ENCODE data around the gene WDR20. TPM values are rescaled to one million over a fixed set of nuclear protein-coding genes. Genes with fewer than 3 reads are reported as not detected.

Gene WDR20
- total RNA-seq, 1 experiment from 2014 or later, result 25.6 TPM

GRCh38 chr14:102202944-102203343 lies 63.2 kb downstream of the WDR20 start (continued):
- TF ChIP-seq FOXP4 (CRISPR knock-in tag; IDR thresholded peaks at IDR 0.05), result no peak

- ATAC-seq, result no peak
- ChIA-PET POLR2A (no interaction called here), CTCF (interaction anchor here (1.0 kb wide), 1 partner anchor 157 kb away, joined by 4 read pairs; no protein-coding TSS in a partner anchor)
- H3K27ac Mint-ChIP-seq, result no peak overlapping the region
- H3K4me1 Mint-ChIP-seq, result peaks cover 3% of the 10 kb centered on the region; the same call in 1 of the 2 replicates
- no peak overlapping the region for H3K4me3 Mint-ChIP-seq
- H3K27me3 Mint-ChIP-seq (ENCODE audit: low read depth), result no peaks in the 10 kb centered on the region
- peaks cover 5% of the 10 kb centered on the region; the same call in 1 of the 2 replicates for H3K36me3 Mint-ChIP-seq
- TF ChIP-seq STAT6 (CRISPR knock-in tag; conservative IDR thresholded peaks at IDR 0.05; ENCODE audit: low read depth) (no peak), ETV6 (CRISPR knock-in tag; IDR thresholded peaks at IDR 0.05) (no peak), ELF4 (CRISPR knock-in tag; IDR thresholded peaks at IDR 0.05; ENCODE audit: low read depth) (no peak), ZNF671 (CRISPR knock-in tag; IDR thresholded peaks at IDR 0.05) (no peak), ZNF423 (CRISPR knock-in tag; IDR thresholded peaks at IDR 0.05) (no peak), ESRRA (CRISPR knock-in tag; IDR thresholded peaks at IDR 0.05; ENCODE audit: borderline replicate concordance) (no peak), SMAD4 (CRISPR knock-in tag; IDR thresholded peaks at IDR 0.05) (no peak), FOXP1 (CRISPR knock-in tag; IDR thresholded peaks at IDR 0.05; ENCODE audit: borderline replicate concordance) (no peak), TP53 (CRISPR knock-in tag; IDR thresholded peaks at IDR 0.05) (no peak), ZNF219 (CRISPR knock-in tag; IDR thresholded peaks at IDR 0.05; ENCODE audit: borderline replicate concordance) (no peak), ZBTB21 (CRISPR knock-in tag; IDR thresholded peaks at IDR 0.05; ENCODE audit: borderline replicate concordance) (no peak), GTF2I (CRISPR knock-in tag; conservative IDR thresholded peaks at IDR 0.05) (no peak), NFATC4 (CRISPR knock-in tag; IDR thresholded peaks at IDR 0.05) (no peak), ZNF396 (CRISPR knock-in tag; IDR thresholded peaks at IDR 0.05; ENCODE audit: borderline replicate concordance) (no peak)
- TF ChIP-seq, protein P1, sequence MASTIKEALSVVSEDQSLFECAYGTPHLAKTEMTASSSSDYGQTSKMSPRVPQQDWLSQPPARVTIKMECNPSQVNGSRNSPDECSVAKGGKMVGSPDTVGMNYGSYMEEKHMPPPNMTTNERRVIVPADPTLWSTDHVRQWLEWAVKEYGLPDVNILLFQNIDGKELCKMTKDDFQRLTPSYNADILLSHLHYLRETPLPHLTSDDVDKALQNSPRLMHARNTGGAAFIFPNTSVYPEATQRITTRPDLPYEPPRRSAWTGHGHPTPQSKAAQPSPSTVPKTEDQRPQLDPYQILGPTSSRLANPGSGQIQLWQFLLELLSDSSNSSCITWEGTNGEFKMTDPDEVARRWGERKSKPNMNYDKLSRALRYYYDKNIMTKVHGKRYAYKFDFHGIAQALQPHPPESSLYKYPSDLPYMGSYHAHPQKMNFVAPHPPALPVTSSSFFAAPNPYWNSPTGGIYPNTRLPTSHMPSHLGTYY (CRISPR knock-in tag; IDR thresholded peaks at IDR 0.05), result no peak
- TF ChIP-seq, protein P2, sequence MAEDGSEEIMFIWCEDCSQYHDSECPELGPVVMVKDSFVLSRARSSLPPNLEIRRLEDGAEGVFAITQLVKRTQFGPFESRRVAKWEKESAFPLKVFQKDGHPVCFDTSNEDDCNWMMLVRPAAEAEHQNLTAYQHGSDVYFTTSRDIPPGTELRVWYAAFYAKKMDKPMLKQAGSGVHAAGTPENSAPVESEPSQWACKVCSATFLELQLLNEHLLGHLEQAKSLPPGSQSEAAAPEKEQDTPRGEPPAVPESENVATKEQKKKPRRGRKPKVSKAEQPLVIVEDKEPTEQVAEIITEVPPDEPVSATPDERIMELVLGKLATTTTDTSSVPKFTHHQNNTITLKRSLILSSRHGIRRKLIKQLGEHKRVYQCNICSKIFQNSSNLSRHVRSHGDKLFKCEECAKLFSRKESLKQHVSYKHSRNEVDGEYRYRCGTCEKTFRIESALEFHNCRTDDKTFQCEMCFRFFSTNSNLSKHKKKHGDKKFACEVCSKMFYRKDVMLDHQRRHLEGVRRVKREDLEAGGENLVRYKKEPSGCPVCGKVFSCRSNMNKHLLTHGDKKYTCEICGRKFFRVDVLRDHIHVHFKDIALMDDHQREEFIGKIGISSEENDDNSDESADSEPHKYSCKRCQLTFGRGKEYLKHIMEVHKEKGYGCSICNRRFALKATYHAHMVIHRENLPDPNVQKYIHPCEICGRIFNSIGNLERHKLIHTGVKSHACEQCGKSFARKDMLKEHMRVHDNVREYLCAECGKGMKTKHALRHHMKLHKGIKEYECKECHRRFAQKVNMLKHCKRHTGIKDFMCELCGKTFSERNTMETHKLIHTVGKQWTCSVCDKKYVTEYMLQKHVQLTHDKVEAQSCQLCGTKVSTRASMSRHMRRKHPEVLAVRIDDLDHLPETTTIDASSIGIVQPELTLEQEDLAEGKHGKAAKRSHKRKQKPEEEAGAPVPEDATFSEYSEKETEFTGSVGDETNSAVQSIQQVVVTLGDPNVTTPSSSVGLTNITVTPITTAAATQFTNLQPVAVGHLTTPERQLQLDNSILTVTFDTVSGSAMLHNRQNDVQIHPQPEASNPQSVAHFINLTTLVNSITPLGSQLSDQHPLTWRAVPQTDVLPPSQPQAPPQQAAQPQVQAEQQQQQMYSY (CRISPR knock-in tag; IDR thresholded peaks at IDR 0.05), result no peak
- TF ChIP-seq, protein P3, sequence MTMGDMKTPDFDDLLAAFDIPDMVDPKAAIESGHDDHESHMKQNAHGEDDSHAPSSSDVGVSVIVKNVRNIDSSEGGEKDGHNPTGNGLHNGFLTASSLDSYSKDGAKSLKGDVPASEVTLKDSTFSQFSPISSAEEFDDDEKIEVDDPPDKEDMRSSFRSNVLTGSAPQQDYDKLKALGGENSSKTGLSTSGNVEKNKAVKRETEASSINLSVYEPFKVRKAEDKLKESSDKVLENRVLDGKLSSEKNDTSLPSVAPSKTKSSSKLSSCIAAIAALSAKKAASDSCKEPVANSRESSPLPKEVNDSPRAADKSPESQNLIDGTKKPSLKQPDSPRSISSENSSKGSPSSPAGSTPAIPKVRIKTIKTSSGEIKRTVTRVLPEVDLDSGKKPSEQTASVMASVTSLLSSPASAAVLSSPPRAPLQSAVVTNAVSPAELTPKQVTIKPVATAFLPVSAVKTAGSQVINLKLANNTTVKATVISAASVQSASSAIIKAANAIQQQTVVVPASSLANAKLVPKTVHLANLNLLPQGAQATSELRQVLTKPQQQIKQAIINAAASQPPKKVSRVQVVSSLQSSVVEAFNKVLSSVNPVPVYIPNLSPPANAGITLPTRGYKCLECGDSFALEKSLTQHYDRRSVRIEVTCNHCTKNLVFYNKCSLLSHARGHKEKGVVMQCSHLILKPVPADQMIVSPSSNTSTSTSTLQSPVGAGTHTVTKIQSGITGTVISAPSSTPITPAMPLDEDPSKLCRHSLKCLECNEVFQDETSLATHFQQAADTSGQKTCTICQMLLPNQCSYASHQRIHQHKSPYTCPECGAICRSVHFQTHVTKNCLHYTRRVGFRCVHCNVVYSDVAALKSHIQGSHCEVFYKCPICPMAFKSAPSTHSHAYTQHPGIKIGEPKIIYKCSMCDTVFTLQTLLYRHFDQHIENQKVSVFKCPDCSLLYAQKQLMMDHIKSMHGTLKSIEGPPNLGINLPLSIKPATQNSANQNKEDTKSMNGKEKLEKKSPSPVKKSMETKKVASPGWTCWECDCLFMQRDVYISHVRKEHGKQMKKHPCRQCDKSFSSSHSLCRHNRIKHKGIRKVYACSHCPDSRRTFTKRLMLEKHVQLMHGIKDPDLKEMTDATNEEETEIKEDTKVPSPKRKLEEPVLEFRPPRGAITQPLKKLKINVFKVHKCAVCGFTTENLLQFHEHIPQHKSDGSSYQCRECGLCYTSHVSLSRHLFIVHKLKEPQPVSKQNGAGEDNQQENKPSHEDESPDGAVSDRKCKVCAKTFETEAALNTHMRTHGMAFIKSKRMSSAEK (CRISPR knock-in tag; IDR thresholded peaks at IDR 0.05; ENCODE audit: borderline replicate concordance), result no peak
- H3K9me3 Mint-ChIP-seq, result no peaks in the 10 kb centered on the region
- DNase-seq (ENCODE audit: low spot score), result no peak
Observed at GRCh38 chr14:102203382-102203781, 63.7 kb downstream of the WDR20 start.

Measured in WTC11 (cell line).